ENCODE data around the gene EARS2.
"Not testable (repeated sequence)": the region's sequence is repeated elsewhere in the genome, so short reads cannot be mapped to it uniquely, and the experiment has no call there.

EARS2 gene

DNA sequence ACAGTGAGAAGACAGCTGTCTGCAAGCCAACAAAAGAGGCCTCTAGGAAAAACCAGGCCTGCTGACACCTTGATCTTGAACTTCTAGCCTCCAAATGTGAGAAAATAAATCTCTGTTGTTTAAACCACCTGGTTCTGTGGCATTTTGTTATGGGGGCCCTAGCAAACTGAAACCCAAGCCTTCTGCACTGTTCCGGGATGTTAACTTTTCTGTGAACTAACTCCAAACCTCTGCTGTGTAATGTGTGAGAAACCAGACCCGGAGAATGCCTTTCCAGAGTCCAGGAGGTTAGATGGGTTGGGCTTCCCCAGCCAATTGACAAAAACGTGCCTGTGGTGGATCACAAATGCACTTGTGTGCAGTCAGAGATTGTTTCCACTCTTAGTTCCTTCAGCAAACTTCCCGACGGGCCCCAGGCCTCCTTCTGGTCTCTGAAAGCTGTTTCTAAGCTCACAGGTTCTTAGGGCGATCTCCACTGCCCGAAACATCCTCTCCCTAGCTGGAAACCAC lies 33.2 kb downstream of the EARS2 start:
- DNase-seq: no peak

DNA sequence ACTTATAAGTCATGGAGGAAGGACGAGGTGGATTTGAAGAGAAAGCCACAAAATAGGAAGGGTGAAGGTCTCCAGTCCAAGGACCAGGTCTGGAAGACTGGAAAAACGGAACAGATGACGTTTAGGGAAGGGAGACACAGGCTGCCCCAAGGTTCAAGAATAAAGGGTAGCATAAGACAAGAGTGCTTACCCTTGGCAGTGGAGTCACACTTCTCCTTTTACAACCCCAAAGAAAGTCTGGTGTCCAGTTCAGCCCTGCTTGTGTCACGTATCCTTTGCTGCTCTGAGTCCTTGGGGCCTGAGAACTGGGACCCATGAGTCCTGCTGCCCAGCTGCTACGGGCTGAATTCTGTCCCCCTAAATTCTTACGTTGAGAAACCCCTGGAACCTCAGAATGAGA lies 33.8 kb downstream of the EARS2 start:
- no peak for DNase-seq

DNA sequence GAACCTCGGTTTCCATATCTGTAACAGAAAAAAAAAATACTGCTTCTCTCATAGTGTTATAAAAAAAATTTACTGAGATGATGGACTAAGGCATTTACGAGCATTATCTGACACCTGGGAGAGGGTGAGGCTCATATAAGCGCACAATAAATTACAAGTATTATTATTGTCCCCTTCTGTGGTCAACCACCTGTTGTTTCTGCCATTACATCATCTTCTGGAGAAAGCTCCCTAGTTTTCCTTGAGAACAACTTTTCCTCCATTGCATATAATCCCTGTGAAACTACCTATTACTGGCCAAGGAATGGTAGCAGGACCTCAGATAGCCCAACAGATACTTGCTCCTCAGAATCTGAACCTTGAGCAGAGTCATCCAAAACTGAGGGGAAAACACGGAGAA lies 35.2 kb downstream of the EARS2 start:
- DNase-seq: no peak

DNA sequence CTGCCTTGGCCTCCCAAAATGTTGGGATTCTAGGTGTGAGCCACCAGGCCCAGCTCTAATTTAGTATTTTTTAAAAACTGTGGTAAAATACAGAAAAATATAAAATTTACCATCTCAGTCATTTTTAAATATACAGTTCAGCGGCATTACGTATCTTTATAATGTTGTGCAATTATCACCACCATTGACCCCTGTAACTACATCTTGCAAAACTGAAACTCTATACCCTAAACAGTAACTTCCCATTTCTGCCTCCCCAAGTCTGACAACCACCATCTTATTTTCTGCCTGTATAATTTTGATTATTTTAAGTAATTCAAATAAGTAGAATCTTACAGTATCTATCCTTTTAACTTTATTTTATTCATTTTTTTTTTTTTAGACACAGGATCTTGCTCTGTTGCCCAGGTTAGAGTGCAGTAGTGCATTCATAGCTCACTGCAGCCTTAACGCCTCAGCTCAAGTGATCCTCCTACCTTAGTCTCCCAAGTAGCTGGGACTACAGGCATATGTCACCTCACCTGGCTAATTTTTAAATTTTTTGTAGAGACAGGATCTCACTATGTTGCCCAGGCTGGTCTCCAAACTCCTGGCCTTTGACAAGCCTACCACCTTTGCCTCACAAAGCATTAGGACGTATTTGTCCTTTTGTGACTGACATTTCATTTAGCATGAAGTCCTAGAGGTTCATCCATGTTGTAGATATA lies 36.0 kb downstream of the EARS2 start:
- DNase-seq: peak; percentile 36 to 49

DNA sequence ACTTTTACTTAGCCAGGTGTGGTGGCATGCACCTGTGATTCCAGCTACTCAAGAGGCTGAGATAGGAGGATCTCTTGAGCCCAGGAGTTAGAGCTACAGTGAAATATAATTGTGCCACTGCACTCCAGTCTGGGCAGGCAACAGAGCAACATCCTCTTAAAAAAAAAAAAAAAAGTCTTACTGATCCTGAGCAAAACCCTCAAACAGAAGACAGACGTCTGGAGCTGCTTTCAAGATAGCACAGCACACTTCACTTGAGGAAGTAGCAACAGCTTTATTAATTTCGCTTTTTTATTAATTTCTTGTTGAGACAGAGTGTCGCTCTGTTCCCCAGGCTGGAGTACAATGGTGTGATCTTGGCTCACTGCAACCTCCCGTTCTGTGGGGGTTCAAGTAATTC lies 36.6 kb downstream of the EARS2 start:
- no peak for DNase-seq

DNA sequence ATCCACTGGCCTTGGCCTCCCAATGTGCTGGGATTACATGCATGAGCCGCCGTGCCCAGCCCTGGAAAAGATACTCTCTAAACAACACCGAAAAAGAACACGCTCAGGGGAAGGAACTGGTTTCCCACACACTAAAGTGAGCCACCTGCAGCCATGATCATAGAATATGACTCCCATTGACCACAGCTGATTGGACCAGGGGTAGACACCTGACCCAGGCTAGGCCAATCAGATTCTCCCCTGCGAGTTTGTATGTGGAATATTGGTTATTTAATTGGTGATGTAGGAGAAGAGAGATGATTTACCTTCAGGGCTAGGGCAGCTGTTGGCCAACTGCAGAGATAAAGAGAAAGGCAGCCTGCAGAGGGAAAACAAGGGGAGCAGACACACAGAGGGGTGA lies 37.9 kb downstream of the EARS2 start:
- no peak for DNase-seq

DNA sequence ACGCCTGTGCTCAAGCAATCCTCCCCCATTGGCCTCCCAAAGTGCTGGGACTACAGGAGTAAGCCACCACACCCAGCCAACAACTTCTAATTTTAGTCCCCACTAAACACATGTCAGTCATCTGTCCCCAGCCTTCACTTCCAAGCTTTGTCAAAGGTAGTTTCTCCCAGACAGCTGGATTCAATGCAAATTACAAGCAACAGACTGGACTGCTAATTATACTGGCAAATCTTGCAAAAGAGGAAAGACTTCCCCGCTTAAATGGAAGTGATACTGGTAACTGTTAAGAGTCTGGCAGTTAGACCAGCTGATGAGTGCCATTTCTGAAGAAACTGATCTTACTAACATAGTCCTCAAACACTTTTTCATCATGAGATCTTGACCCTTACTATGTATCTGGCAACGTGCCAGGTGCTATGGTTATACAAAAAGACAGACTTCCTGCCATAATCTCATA lies 38.7 kb downstream of the EARS2 start:
- DNase-seq: peak; percentile 37 to 44

DNA sequence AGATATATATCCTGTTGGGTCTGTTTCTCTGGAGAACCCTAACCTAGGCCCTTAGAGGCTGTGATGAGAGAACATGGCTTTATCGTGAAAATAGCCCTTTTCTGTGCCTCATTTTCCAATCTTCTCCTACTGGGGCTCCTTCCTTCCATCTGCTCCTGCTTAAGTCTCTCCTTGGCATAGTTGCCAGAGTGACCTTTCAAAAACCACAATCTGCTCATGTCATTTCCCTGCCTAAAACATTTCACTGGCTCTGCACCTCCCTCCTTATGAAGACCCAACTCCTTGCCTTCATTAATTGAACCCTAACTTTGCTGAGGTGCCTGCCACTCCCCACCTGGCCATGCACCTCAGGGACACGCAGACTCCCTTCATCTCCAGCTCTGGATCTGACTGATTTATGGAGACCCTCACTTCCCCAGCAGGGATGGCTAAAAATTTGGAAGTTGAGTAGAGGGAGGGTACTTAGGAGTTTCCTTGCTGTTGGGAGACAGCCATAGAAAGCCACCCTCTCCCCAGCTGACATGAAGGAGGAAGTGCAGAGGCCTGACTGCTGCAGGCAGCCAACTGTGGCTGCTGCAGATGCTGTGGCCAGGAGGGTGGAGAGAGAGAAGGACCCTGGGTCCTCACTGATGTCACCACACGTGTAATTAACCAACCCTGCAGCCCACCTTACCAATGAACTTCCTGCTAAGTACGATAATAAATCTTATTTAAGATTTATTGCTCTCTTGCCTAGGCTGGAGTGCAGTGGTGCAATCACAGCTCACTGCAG lies 40.6 kb downstream of the EARS2 start:
- peak; percentile 8 to 38 for DNase-seq

DNA sequence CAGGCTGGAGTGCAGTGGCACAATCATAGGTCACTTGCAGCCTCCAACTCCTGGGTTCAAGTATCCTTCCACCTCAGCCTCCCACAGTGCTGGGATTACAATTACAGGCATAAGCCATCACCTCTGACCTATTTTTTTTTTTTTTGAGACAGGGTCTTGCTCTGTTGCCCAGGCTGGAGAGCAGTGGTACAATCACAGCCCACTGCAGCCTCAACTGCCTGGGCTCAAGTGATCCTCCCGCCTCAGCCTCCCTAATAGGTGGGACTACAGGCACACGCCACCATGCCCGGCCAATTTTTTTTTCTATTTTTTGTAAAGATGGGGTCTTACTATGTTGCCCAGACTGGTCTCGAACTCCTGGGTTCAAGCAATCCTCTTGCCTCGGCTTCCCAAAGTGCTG lies 41.3 kb downstream of the EARS2 start:
- no peak for DNase-seq

DNA sequence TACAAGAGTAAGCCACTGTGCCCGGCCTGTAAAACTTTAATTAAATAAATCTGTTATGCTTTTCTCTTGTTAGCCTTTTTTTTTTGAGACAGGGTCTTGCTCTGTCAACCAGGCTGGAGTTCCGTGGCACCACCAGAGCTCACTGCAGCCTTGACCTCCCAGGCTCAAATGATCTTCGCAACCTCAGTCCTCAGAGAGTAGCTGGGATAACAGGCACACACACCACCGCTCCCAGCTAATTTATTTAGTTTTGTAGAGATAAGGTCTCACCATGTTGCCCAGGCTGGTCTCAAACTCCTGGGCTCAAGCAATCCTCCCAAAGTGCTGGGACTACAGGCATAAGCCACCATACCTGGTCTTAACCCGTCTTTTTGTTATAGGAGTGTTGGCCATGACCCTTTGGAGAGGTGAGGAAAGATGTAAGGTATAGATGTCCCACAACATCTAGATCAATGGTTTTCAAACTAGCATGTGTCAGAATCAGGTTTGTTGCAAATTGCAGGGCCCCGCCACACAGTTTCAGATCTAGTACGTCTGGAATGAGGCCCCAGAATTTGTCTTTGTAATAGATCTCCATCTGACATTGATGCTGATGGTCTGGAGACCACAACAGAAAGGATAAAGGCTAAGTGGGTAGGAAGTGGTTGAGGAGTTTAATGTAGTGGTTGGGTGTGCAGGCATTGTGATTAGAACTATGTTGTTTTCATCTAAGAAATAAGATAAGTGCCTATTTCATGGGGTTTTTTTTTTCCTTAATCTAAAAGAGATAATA lies 42.6 kb downstream of the EARS2 start:
- no peak for DNase-seq

DNA sequence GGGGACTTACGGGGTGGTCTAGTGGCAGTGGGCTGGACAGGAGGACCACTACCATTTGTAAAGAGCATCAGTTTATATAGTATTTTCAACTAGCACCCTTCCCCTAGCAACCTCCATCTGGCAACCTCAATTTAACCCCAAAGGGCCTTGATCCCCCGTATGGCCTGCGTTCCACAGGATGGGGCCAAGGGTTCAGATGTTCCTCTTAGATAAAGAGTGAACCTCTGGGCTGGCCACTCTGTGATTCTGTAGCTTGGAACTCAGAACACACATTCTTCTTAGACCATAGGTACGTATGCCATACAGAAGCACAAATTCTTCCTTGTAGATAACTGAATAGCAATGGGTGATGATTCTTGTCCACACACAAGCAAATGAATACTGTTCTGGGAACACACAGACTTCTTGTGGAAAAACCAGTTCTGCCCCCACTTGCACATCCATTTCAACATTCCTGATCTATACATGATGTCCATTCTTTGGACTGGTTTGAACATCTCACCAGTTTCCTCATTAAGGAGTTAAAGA lies 44.9 kb downstream of the EARS2 start:
- no peak for DNase-seq

DNA sequence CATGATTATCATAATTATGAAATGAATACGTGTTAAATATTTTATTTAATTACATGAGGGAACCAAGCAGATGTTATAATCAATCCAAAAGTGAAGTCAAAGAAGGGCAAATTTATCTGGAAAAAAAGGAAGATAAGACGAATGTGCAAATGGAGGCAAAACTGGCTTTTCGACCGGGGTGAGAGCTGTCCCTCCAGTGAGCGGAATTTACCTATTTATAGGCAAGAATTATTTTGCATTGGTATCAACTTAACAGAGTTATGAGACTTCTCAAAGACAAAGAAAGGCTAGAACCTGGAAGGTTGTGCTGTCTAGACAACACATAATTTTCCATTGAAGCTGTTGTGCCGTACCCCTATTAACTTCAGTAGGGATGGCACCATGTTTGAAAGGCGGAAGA lies 45.4 kb downstream of the EARS2 start:
- no peak for DNase-seq

DNA sequence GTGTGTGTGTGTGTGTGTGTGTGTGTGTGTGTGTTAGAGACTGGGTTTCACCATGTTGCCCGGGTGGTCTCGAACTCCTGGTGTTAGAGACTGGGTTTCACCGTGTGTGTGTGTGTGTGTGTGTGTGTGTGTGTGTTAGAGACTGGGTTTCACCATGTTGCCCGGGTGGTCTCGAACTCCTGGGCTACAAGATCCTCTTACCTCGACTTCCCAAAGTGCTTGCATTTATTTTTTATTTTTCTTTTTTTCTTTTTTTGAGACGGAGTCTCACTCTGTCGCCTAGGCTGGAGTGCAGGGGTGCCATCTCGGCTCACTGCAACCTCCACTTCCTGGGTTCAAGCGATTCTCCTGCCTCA lies 46.3 kb downstream of the EARS2 start:
- not testable (repeated sequence) for DNase-seq

DNA sequence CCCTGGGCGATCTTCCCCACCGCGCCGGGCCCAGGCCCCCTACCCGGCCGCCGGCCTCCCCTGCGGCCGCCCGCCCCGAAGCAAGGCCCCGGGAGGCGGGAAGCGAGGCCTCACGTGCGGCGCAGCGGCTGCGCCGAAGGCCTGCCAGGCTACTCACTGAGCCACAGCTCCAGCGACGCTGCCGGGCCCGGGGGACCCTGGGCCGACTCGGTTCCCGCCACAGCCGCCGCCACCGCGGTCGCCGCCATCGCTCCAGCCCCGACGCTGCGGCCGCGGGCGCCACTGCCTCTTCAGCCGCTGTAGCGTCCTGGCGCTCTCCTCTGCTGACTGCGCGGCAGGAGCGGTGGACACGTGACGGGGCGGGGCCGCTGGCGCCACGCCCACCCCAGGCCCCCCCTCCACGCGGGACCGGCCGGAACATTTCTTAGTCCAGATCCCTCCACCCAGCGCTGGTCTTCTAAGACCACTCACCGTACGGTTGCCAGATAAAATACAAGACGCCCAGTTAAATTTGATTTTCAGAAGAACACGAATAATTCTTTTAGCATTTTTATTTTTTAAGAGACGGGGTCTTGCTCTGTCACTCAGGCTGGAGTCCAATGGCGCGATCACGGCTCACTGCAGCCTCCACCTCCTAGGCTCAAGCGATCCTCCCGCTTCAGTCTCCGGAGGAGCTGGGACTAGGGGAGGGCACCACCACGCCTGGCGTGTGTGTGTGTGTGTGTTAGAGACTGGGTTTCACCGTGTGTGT lies 46.8 kb downstream of the EARS2 start, which contains the start of gene GGA2:
GGA2 (minus strand) TSS at position 331 of the 751 bp plus-strand sequence; CDS start at position 248, 83 bp downstream.
- peak; percentile 59 to 66 for DNase-seq

DNA sequence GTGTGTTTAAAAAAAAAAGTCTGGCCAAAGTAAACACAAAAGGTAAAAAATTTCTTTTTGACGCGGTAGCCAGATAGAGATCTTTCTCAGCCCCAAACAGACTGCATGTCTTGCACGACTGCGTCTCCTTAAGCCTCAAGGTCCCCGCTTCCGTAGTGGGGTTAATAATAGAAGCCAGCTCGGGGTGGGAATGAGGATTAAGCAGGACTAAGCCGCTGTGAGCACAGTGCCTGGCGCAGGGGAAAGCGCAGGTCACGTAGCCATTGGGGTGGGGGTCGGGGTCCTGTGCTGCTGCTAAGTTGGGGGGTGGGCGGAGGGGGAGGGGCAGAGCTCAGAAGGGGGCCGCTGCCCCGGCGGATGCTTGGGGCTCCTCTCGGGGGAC lies 47.4 kb downstream of the EARS2 start:
- no peak for DNase-seq

DNA sequence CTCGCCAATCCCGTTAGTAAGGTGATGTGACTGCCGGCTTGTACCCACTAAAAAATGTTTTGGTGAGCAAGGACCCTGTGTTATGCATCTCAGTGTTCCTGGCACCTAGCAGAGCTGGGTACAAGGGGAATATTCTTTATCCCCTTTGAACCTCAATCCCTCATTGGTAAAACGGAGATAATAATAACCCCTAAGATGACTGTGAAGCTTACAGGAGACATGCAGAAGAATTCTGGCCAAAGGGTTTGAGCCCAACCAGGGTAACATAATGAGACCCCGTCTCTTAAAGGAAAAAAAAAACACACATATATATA lies 47.8 kb downstream of the EARS2 start:
- no peak for DNase-seq

DNA sequence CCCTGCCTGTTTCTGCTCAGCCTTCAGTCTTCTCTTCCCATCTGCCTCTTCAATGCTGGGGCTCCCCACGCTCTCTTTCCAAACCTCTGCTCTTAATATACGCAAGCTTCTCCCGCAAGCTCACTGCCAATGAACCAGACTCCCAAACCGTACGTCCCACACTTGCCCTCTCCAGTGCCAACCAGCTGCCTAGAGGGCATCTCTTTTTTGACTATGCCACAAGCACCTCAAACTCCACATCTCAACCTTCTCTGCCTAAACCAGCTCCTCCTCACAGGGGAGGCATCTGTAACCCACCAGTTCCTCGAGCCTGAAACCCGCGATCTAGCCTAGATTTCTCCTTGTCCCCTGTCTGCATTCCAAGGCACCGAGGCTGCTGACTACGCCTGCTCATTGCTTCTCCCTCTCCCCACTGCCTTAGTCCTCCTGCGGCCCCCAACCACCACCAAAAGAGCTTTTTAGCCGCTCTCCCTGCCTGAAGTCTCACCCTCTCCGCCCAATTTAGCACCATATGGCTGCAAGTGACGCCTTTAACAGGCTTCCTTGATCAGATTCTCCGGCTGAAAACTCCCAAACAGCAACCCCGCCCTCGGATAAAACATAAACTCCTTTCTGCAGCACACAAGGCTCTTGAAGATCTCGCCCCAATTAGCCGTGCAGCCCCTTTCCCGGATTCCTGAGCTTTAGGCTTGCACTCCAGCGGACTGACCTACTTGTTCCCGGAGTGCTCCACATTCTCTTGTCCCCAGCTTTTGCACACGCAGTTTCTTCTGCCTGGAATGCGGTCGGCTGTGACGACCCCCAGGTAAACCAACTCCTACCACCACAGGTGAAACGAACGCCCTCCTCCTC lies 48.3 kb downstream of the EARS2 start:
- DNase-seq: peak in 1 of 2 experiments; percentile 21

DNA sequence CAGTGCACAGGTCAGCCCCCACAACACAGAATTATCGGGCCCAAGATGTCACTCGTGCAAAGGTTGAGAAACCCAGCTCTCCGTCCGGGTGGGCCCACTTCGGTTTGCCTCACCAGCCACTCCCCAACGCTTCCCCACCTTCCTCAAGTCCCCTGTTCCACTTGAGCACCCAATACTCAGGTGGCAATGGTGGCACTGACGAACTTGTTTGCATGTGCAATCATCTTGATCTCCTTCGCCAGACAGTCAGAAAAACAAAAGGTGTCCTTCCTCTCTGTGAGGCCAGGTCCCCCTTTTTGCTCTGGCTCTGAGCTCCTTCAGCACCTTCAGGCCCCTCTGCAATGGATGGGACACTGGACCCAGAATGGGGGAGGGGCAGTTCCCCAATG lies 50.5 kb downstream of the EARS2 start:
- DNase-seq: no peak

DNA sequence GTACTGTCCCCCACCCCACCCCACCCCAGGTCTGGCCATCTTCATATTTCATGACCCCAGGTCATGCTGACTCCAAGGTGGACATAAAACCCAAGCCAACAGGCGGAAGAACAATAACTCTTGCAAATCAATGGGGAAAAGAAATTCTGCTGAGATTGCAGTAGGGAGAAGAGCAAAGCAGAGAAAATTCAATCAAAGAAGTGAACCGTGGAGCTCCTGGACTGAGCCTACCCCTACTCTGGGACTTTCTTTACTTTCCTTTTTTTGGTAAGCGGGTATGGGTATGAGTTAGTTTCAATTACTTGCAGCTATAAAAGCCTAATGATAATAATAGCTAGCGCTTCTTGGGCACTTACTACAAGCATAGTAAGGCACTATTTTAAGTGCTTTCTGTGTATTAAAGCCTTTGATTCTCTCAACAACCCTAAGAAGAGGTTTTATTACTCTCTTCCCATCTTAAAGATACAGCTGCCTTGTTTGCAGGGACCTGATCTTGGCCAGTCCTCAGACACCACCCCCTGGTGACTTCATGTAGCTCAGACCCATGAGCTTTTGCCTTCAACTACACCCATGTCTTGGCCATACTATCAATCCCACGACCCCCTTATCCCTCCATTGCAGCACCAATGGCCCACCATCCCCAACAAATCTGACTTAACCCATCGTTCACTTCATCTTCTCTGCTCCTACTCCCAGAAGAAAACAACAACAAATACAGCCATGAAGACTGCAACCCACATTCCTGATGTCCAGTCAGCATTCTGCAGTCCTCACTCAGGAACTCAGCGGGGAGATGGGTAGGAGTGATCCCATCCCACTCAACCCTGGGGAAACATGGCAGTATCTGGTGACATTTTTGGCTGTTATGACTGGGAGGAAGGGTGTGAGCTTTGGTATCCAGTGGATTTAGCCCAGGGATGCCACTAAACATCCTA lies 51.2 kb downstream of the EARS2 start:
- DNase-seq: no peak

DNA sequence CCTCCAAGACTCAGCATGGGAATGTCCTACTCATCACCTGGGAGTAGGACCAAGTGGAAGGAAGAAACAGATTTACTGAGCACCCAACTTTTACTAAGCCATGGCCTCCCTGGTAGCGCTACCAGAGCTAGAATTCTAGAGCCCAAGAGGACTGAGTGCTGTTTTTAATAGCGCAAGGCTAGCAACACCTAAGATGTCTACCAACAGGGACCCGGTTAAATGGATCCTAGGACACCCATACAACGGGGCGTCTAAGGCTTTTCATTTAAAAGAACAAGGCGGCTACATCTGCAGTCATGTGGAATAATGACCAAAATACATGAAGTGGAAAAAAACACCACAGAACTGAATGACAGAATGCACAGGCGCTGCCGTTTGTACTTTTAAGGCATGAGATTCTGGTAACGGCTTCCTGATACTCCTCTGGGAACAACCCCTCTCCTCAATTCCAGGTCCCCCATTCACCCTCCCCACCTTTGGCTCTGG lies 51.9 kb downstream of the EARS2 start:
- DNase-seq: no peak

Data from AML-193 (cell line).